ENCODE data around the gene ANXA2R.
"Not testable (repeated sequence)": the region's sequence is repeated elsewhere in the genome, so short reads cannot be mapped to it uniquely, and the experiment has no call there.

The ANXA2R gene

DNA sequence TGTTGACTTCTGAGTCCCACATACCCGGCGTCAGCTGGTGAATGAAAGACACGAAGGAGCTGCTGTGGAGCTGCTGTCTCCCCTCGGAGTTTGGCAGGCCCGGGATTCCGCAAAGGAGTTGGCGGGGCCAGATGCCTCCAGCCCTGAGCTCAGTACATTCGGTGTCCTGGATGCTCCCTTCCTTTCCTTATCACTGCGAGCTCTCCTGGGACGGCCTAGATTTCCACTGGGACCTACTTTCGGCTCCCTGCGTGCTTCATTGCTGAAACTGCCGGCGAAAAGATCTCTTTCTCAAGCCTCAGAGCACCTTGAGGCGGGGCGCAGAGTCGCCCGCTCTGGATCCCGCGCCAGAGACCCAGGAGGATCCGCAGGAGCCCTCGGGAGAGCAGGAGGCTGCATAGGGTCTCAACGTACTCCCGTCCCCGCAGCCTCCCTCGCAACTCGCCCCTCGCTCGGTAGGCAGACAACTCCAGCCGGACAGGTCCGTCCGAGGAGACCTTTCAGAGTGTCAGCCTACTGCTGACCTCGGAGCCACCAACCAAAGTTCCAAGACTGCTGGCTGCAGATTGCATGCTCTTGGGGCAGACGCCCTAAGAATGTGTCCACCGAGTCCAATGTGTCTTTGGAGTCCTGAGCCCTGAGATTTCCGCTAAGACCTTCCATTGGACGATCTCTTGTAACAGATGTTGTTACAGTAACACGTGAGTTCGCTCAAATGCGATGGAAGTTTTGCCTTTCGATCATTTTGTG is 6.1 kb downstream of the ANXA2R start:
- DNase-seq = peak; percentile 51

DNA sequence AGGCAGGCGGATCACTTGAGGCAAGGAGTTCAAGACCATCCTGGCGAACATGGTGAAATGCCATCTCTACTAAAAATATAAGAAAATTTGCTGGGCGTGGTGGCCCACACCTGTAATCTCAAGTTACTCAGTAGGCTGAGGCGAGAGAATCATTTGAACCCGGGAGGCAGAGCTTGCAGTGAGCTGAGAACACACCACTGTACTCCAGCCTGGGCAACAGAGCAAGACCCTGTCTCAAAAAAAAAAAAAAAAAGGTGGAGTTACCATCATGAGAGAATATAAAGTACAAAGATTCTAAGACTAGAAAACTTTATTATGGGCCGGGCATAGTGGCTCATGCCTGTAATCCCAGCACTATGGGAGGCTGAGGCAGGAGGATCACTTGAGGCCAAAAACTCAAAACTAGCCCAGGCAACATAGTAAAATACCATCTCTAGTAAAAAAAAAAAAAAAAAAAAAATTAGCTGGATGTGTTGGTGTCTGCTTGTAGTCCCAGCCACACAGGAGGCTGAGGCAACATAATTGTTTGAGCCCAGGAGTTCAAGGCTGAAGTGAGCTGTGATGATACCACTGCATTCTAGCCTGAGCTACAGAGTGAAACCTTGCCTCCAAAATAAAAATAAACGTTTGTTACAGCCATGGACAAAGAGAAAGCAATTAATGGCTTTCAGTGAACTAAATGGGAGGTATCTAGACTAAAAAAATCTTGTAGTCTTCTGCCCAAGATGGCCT is 12.9 kb downstream of the ANXA2R start:
- no peak for DNase-seq

DNA sequence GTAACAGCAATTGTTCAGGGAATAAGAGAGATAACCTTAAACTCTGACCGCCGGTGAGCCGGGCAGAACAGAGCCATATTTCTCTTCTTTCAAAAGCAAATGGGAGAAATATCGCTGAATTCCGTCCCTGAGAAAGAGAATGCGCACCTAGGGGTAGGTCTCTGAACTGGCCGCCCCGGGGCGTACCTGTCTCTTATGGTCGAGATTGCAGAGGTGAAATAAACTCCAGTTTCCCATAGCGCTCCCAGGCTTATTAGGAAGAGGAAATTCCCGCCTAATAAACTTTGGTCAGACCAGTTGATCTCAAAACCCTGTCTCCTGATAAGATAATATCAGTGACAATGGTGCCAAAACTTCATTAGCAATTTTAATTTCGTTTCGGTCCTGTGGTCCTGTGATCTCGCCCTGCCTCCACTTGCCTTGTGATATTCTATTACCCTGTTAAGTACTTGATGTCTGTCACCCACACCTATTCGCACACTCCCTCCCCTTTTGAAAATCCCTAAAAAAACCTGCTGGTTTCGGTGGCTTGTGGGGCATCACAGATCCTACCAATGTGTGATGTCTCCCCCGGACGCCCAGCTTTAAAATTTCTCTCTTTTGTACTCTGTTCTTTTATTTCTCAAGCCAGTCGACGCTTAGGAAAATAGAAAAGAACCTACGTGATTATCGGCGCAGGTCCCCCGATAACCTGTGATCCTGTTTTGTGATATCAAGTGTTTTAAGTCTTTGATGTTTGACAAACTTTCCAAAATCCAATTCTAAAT is 14.8 kb downstream of the ANXA2R start:
- DNase-seq = not testable (repeated sequence)

DNA sequence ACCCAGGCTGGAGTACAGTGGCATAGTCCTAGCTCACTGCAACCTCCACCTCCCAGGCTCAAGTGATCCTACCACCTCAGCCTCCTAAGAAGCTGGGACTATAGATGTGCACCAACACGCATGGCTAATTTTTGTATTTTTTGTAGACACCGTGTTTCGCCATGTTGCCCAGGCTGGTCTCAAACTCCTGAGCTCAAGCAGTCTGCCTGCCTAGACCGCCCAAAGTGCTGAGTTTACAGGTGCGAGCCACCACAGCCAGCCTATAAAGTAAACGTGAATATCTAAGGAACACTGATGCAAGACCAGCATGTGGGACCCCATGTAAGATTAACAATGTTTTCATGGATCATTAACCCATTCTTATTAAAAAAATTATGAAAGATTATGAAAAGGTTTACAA is 15.9 kb downstream of the ANXA2R start:
- no peak for DNase-seq

DNA sequence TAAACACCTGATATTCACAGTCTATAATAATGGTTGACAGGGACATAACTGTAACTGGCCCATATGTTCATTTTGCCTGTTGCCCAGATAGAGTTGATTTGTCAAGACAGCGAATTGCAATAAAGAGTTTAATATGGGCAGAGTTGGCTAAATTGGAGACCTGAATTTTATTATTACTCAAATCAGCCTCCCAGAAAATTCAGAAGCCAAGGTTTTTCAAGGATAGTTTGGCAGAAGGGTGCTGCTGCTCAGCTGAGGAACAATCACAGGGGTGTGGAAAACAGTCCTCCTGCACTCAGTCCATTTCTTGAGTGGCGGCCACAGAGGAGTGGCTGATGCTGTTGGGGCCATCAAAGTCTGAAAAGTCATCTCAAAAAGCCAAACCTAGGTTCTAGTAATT is 19.0 kb downstream of the ANXA2R start:
- DNase-seq = no peak

DNA sequence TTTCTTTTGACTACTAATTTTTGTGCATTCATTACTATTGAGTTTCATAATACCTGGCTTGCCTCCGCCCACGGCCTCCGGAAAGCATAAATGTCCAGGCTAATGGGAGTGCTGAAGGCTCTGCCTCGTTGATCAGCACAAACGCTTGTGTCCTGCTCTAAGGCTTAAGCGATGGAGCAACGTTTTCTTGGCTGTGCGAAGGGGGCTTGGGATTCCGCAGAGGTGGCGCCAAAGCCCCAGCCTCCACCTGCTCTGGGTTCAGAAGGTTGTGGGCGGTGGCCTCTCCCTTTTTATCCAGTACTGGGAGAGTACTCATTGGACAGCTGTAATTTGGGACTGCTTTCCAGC is 19.7 kb downstream of the ANXA2R start:
- DNase-seq = no peak

DNA sequence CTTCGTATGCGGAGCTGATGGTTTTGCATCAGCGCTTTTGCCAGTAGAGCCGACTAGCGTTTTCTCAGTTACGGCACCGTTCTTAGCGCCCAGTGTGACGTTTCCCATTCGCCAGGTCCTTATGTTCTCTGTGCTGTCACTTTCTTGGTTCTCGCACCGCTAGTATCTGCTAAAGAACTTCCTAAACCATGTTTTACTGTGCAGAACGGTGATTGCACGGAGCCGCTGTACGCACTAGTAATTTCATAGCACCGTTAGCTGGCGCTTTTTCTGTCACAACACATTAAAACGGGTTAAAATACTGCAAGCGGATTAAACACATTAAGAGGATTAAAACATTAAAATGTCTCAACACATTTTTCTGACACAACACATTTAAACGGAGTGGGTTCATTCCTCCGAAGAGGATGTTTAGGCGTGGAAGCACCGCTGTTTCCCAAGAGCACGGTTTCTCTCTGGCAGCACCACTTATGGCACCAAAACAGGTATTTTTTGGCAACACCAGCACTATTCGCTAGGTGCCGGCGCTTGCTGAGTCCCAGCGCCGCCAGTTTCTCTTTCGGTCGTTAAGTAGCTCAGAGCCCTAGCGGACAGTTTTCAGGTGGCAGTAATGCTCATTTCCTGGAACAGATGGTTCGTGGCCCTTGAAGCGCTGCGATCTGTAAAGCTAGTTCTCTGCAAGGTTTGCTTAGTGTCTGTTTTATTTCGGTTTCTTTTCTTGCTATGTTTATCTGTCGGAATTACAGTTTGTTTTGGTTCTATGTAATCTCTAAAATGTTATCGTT is 20.3 kb downstream of the ANXA2R start:
- DNase-seq = peak; percentile 82

DNA sequence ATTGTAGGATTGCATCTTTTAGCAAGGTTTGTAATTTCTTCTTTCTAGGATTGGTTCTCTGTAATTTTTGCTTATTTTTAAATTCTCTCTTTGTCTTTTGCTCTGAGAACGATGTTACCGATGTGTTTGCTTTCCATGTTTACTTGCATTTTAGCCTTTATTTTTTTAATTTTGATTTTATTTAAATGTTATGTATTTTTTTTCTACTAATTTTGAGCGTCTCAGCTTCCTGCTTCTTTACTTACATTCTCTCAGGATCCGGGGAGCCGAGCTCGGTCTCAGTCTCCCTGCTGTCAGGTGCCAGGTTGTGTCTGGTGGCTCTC is 20.9 kb downstream of the ANXA2R start:
- no peak for DNase-seq

DNA sequence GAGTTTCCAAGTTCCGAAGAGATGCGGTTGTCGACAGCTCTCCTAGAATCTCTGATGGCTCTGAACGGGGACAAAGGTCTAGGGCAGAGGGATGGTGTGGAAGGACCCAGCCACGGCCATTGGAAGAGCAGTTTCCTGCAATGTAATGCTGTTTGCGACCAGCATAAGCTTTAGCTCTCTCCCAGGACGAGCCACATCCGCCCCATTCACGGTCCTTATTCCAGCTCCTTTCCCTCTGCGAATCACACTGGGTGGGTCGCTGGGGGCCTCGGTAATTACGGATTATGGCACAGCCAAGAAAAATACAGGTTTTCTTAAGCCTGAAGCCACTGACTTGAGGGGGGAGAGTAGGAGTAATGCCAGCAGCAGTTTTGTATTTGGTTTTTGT is 22.7 kb downstream of the ANXA2R start:
- DNase-seq = peak; percentile 45

DNA sequence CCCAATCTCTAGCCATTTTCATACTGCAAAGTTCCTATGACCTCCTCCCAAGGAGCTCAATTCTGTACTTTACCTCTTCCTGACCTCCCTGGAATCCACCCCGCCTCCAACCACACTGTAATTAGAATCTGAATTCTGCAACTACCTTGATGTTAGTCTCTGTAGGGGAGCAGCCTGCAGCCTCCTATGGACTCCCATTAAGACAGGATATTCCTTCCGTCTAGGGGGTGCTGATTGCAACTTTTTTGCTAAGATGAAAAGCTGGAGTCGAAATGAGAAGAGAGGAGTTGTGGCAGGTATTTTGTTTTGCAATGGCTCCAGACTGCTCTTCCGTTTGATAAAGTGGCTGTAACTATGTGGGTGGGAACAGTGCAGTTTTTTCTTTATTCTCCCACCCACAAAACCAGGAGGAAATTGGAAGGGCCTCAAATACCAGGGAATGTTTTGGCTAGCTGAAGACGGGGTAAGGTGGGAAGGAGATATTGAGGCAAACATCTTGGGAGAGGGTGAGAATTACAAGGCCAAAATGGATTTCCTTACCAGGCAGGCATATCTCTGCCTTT is 23.8 kb downstream of the ANXA2R start:
- DNase-seq = no peak

DNA sequence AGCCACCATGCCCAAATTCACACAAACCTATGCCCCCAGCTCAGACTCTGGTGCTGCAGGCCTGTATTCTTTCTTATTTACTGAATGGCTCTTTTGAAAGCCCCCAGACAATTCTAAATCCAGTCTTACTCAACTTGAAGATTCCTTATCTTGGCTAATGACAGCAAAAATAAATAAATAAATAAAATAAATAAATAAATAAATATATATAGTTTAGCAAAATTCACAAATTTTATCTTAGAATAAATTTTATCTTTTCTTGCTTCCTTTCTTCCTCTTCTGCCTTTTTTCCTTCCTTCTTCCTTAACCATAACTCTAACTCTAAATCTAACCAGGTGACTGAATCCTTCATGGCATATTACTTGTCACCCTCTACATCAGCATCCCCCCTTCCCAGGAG is 25.6 kb downstream of the ANXA2R start:
- no peak for DNase-seq

DNA sequence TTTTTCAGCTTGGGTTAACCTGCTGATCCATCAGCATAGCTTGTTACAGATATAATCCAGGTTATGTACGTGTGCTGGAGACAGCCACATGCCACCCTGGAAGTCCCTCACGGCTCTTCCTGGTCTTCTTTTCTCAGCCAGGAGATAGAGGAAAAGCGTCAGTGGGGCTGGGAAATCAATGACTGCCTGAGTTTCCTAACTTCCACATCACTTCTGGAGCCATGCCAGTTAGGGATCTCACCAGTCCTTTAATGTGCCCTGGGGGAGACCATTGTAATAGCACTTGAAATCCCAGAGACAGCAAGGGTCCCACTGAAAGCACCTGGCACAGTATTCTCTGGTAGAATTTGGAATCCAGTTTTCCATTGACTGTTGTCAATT is 29.2 kb downstream of the ANXA2R start:
- peak; percentile 18 for DNase-seq

DNA sequence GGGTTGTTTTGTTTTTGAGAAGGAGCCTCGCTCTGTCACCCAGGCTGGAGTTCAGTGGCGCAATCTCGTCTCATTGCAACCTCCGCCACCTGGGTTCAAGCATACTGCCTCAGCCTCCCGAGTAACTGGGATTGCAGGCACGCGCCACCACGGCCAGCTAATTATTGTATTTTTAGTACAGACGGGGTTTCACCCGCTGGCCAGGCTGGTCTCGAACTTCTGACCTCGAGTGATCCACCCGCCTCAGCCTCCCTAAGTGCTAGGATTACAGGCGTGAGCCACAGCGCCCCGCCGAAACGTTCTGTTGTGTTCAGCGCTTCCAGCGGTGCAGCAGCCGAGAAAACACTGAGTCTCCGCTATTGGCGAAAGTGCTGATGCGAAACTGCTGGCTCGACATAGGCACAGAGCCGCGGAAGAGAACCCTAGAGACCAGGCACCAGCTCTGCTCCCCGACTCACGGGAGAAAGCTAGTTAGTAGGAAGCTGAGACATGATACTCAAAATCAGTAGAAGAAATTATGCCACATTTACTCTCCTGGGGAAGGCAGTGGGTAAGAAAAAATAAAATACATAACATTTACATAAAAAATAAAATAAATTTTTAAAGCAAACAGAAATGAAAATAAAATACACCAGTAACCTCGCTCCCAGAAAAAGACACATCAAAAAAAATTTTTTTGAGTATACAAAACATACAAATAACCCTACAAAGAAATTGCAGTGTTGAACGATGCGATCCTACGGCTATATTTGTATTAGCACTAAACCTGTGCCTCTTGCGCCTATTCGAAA is 31.6 kb downstream of the ANXA2R start:
- peak; percentile 97 for DNase-seq

DNA sequence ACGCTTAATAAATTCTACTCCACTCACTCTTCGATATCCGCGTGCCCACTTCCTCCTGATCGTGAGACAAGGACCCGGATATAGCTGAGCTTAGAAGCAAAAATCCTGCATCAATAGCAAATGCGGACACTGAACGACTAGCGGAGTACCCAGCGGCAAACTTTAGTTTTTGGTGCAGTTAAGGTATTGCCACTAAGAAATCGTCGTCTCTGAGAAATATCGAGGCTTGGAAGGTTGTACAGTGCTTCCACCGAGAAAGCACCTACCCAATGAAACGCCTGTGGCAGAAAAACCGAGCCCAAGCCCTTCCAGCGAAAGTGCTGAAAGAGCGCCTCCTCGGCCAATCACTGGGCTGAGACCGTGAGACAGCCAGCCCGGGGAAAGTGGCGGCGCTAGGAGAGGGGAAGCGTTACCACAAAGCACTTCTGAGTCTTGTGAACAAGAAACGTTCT is 32.2 kb downstream of the ANXA2R start:
- peak; percentile 84 for DNase-seq

DNA sequence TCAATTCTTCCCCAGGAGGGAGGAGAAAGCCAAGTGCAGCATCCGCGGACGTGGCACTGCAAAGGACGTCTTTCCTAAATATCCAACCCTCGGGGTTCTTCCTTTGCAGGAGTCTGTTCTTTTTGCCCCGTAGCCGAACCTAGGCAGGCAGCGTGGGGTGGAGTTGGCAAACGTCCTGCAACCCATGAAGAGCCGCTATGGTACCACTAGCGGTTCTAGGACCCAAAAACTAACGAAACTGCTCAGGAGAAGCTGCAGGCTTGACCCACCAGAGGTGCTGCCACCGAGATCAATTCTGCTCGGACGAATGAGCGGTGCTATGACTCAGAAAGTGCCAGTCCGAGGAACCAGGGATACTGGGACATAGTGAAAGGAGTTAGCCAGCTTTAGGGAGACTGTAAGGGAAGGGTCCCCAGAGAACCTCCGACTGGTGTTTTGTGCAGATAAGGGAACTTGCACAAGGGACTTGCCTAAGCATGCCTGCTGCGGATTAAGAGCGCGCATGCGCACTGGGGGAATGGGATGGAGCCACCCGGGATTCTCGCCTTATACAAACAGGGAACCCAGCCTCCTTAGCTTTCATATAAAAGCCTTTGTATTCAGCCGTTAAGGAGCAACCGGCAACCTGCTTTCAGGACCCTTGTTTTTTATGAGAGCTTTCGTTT is 32.7 kb downstream of the ANXA2R start:
- peak; percentile 93 for DNase-seq

DNA sequence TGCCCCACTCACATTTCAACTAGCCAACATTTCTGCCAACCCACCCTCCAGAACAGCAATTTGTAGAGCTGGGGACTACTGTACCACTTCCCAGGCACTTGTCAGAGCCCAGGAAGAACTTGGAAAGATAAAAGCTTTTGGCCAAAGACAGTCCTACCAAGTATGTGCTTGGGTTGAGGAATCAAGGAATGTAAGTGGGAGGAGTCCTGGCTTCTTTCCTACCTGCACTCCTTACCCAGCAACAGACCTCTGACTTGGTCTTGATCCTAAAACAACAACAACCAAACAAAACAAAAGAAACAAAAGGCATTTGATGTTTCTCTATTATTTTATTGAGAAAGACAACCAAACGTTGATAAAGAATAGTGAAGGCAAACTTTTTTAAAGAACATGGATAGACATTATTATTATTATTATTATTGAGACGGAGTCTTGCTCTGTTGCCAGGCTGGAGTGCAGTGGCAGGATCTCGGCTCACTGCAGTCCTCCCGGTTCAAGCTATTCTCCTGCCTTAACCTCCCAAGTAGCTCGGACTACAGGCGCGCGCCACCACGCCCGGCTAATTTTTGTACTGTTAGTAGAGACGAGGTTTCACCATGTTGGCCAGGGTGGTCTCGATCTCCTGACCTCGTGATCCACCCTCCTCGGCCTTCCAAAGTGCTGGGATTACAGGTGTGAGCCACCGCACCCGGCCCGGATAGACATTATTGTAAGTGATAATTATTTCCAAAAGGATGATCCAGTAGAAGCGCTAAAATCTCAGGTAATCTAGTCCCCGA is 33.5 kb downstream of the ANXA2R start:
- no peak for DNase-seq

DNA sequence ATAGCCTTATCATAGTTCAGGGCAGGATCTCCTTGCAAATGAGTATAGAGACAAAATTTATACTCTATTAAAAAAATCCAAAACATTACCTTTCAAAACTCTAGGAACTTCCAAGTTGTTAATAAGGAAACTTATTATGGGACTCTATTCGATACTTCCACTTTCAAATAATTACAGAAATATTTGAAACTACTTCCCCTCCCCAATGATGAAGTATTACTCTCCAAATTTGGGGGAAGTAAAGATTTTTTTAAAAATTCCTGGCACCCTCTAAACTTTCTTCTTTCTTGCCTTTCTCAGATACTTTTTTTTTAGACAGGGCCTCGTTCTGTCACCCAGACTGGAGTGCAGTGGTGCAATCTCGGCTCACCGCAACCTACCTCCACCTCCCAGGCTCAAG is 35.1 kb downstream of the ANXA2R start:
- no peak for DNase-seq

DNA sequence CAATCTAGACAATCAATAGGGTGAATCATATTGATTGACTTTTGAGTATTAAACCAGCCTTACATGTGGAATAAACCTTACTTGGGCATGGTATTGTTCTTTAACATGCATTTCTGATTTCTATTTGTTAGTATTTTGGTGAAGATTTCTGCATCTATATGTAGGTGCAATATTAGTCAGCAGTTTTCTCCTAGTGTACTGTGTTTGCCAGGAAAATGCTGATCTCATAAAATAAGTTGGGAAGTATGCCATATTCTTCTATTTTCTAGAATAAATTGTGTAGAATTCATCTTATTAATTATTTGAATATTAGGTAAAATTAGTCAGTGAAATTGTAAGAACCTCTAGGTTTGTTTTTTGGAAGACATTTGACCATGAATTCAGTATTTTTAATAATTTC is 38.4 kb downstream of the ANXA2R start:
- DNase-seq = no peak

DNA sequence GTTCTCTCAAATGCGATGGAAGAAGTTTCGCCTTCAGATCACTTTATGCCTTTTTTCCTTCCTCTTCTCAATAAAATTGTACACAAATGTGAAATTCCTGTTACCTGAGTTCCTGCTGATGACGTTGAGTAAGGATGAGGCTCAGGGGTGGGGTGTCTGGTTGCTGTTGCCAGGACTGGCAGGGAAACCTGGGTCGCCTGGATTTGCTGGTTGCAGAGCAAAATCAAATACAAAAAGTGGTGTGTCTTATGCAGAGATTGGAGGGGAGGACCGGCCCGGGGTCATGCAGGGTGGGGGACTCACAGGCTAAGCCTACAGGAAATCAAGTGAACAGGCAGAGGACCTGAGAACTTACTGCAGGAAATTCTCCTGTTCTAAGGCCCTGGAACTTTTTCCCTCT is 39.2 kb downstream of the ANXA2R start:
- DNase-seq = no peak

DNA sequence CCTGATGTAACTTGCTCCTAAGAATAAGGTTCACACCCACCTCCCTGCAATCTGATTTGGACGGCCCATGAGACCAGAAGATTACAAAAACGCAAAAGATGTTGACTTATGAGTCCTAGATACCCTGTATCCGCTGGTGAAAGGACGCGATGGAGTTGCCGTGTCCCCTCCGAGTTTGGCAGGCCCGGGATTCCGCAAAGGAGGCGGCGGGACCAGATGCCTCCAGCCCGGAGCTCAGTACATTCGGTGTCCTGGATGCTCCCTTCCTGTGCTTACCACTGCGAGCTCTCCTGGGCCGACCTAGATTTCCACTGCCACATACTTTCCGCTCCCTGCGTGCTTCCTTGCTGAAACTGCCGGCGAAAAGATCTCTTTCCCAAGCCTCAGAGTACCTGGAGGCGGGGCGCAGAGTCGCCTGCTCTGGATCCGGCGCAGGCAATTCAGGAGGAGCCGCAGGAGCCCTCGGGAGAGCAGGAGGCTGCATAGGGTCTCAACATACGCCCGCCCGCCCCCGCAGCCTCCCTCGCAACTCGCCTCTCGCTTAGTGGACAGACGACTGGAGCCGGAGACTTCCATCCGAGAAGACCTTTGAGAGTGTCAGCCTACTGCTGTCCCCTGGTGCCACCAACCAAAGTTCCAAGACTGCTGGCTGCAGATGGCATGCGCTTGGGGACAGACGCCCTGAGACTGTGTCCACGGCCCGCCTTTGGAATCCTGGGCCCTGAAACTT is 39.8 kb downstream of the ANXA2R start:
- peak; percentile 35 for DNase-seq

Data from fibroblast of skin of scalp (primary cell).